Naive thymus-derived CD8-positive, alpha-beta T cell (primary cell): ENCODE data around the gene FOXA1. TPM values are rescaled to one million over a fixed set of nuclear protein-coding genes. Genes with fewer than 3 reads are reported as not detected.

Experiments used
- polyA plus RNA-seq, 3 donors: library from polyadenylated mRNA; unstranded; fragments of 300-500 nt; fragmentation: Illumina TruSeq; gene quantifications; one replicate each; pipeline ENCODE4 v1.2.3, GENCODE V29; 2021
- total RNA-seq, 8 experiments: library from RNA in 2 of 8; stranded (reverse) in 2 of 8; gene quantifications; one replicate each; pipeline ENCODE4 v1.2.3 and lab custom pipeline; 2021 to 2026

FOXA1 gene
- total and polyA plus RNA-seq, 5 experiments from 2014 or later, result not detected

Other genes starting within 250 kb of the FOXA1 start
- gene TTC6, start 380 bp upstream of the FOXA1 start, total RNA-seq, result not detected
- gene TTC6, start 380 bp upstream of the FOXA1 start, polyA plus RNA-seq, result not detected